ENCODE data around the gene PROX1.

The PROX1 gene

GRCh38 chr1:214039394-214040018 is 51.7 kb downstream of the PROX1 start:
- Mint-ChIP-seq H3K4me1 (ENCODE audit: low read depth) (no peaks in the 10 kb centered on the region), H3K27ac (no peak overlapping the region), H3K27me3 (peaks cover 6% of the 10 kb centered on the region), H3K4me3 (no peak overlapping the region), H3K9me3 (no peaks in the 10 kb centered on the region), H3K36me3 (ENCODE audit: low read depth) (no peaks in the 10 kb centered on the region)
- DNase-seq, result no peak

- peaks cover 6% of the 10 kb centered on the region for H3K27me3 Mint-ChIP-seq
These were observed 55.4 kb downstream of the PROX1 start for GRCh38 chr1:214043167-214043566.

GRCh38 chr1:214044438-214045214 is 56.9 kb downstream of the PROX1 start:
- DNase-seq, result no peak
- Mint-ChIP-seq H3K9me3 (peaks cover 6% of the 10 kb centered on the region), H3K4me3 (no peak overlapping the region), H3K4me1 (ENCODE audit: low read depth) (no peaks in the 10 kb centered on the region), H3K27ac (no peak overlapping the region), H3K27me3 (peaks cover 6% of the 10 kb centered on the region), H3K36me3 (ENCODE audit: low read depth) (no peaks in the 10 kb centered on the region)

More at GRCh38 chr1:214043167-214043566, 55.4 kb downstream of the PROX1 start:
- Mint-ChIP-seq H3K27ac (no peak overlapping the region), H3K36me3 (ENCODE audit: low read depth) (no peaks in the 10 kb centered on the region), H3K9me3 (peaks cover 2% of the 10 kb centered on the region), H3K4me1 (ENCODE audit: low read depth) (no peaks in the 10 kb centered on the region), H3K4me3 (no peak overlapping the region)
- no peak for DNase-seq

GRCh38 chr1:214050513-214051401 is 63.0 kb downstream of the PROX1 start:
- Mint-ChIP-seq H3K27ac (no peak overlapping the region), H3K27me3 (no peaks in the 10 kb centered on the region), H3K9me3 (peaks cover 6% of the 10 kb centered on the region), H3K4me1 (ENCODE audit: low read depth) (no peaks in the 10 kb centered on the region), H3K36me3 (ENCODE audit: low read depth) (no peaks in the 10 kb centered on the region), H3K4me3 (no peak overlapping the region)
- DNase-seq, result no peak

GRCh38 chr1:214051786-214052185 is 64.0 kb downstream of the PROX1 start:
- no peak overlapping the region for H3K4me3 Mint-ChIP-seq
- no peak for DNase-seq
- H3K36me3 Mint-ChIP-seq (ENCODE audit: low read depth), result no peaks in the 10 kb centered on the region
- H3K4me1 Mint-ChIP-seq (ENCODE audit: low read depth), result no peaks in the 10 kb centered on the region
- peaks cover 6% of the 10 kb centered on the region for H3K9me3 Mint-ChIP-seq
- H3K27me3 Mint-ChIP-seq, result no peaks in the 10 kb centered on the region
- H3K27ac Mint-ChIP-seq, result no peak overlapping the region

GRCh38 chr1:214058076-214058475 is 70.3 kb downstream of the PROX1 start:
- Mint-ChIP-seq H3K9me3 (no peaks in the 10 kb centered on the region), H3K27me3 (peaks cover 2% of the 10 kb centered on the region), H3K4me1 (ENCODE audit: low read depth) (no peaks in the 10 kb centered on the region), H3K4me3 (no peak overlapping the region), H3K36me3 (ENCODE audit: low read depth) (no peaks in the 10 kb centered on the region), H3K27ac (no peak overlapping the region)
- no peak for DNase-seq

- H3K27ac Mint-ChIP-seq, result no peak overlapping the region
- no peaks in the 10 kb centered on the region for H3K4me1 Mint-ChIP-seq (ENCODE audit: low read depth)
- DNase-seq, result no peak
These were observed 78.4 kb downstream of the PROX1 start for GRCh38 chr1:214066190-214066589.

GRCh38 chr1:214066936-214067335 is 79.2 kb downstream of the PROX1 start:
- H3K36me3 Mint-ChIP-seq (ENCODE audit: low read depth), result no peaks in the 10 kb centered on the region
- H3K4me3 Mint-ChIP-seq, result no peak overlapping the region
- DNase-seq, result no peak
- no peaks in the 10 kb centered on the region for H3K9me3 Mint-ChIP-seq
- no peak overlapping the region for H3K27ac Mint-ChIP-seq
- no peaks in the 10 kb centered on the region for H3K4me1 Mint-ChIP-seq (ENCODE audit: low read depth)
- peaks cover 5% of the 10 kb centered on the region for H3K27me3 Mint-ChIP-seq

More at GRCh38 chr1:214066190-214066589, 78.4 kb downstream of the PROX1 start:
- peaks cover 5% of the 10 kb centered on the region for H3K27me3 Mint-ChIP-seq
- no peaks in the 10 kb centered on the region for H3K36me3 Mint-ChIP-seq (ENCODE audit: low read depth)
- H3K9me3 Mint-ChIP-seq, result no peaks in the 10 kb centered on the region
- H3K4me3 Mint-ChIP-seq, result no peak overlapping the region

GRCh38 chr1:214067397-214067796 is 79.6 kb downstream of the PROX1 start:
- peaks cover 5% of the 10 kb centered on the region for H3K27me3 Mint-ChIP-seq
- H3K36me3 Mint-ChIP-seq (ENCODE audit: low read depth), result no peaks in the 10 kb centered on the region
- no peak for DNase-seq
- H3K4me3 Mint-ChIP-seq, result no peak overlapping the region
- no peaks in the 10 kb centered on the region for H3K4me1 Mint-ChIP-seq (ENCODE audit: low read depth)
- H3K9me3 Mint-ChIP-seq, result no peaks in the 10 kb centered on the region
- H3K27ac Mint-ChIP-seq, result no peak overlapping the region

GRCh38 chr1:214067853-214068703 is 80.3 kb downstream of the PROX1 start:
- no peaks in the 10 kb centered on the region for H3K4me1 Mint-ChIP-seq (ENCODE audit: low read depth)
- no peak overlapping the region for H3K4me3 Mint-ChIP-seq
- peaks cover 5% of the 10 kb centered on the region for H3K27me3 Mint-ChIP-seq
- no peak for DNase-seq
- H3K27ac Mint-ChIP-seq, result no peak overlapping the region
- no peaks in the 10 kb centered on the region for H3K36me3 Mint-ChIP-seq (ENCODE audit: low read depth)
- H3K9me3 Mint-ChIP-seq, result no peaks in the 10 kb centered on the region

GRCh38 chr1:214068979-214069378 is 81.2 kb downstream of the PROX1 start:
- Mint-ChIP-seq H3K27me3 (peaks cover 8% of the 10 kb centered on the region), H3K27ac (no peak overlapping the region), H3K9me3 (no peaks in the 10 kb centered on the region), H3K4me1 (ENCODE audit: low read depth) (no peaks in the 10 kb centered on the region), H3K4me3 (no peak overlapping the region), H3K36me3 (ENCODE audit: low read depth) (no peaks in the 10 kb centered on the region)
- no peak for DNase-seq

- Mint-ChIP-seq H3K9me3 (no peaks in the 10 kb centered on the region), H3K27ac (no peak overlapping the region), H3K4me3 (no peak overlapping the region), H3K4me1 (ENCODE audit: low read depth) (no peaks in the 10 kb centered on the region), H3K27me3 (peaks cover 21% of the 10 kb centered on the region), H3K36me3 (ENCODE audit: low read depth) (no peaks in the 10 kb centered on the region)
- DNase-seq, result no peak
These were observed 83.7 kb downstream of the PROX1 start for GRCh38 chr1:214071469-214071868.

- Mint-ChIP-seq H3K27me3 (peaks cover 20% of the 10 kb centered on the region), H3K36me3 (ENCODE audit: low read depth) (no peaks in the 10 kb centered on the region), H3K27ac (no peak overlapping the region), H3K4me3 (no peak overlapping the region), H3K9me3 (no peaks in the 10 kb centered on the region), H3K4me1 (ENCODE audit: low read depth) (no peaks in the 10 kb centered on the region)
- DNase-seq, result no peak
These were observed 84.8 kb downstream of the PROX1 start for GRCh38 chr1:214072426-214073157.

All from activated T-cell treated with anti-CD3 and anti-CD28 coated beads, Interleukin-2, amount 50 U/mL, for 24 hours (primary cell).